Kidney (tissue), 14 donors: ENCODE results near the gene STX16. TPM values are rescaled to one million over a fixed set of nuclear protein-coding genes. Genes with fewer than 3 reads are reported as not detected.

ENCODE experiments used
- DNase-seq, 5 donors: peaks; one replicate each; pipeline ENCODE4 v3.0.0-alpha.2; 2013 to 2020
- FAIRE-seq: peaks from 2 replicates; lab custom pipeline; 2012; peaks lifted over from hg19 to GRCh38; lab: Jason Lieb, UNC
- H3K27ac ChIP-seq, 2 donors: one replicate each; pipeline ENCODE4 v1.7.0; 2013; ENCODE audit warnings: low read depth in 2 of 2, low read length in 2 of 2, inconsistent platforms in 1 of 2
- H3K27me3 ChIP-seq: one replicate; pipeline ENCODE4 v1.7.1; 2013; ENCODE audit warnings: low read length, inconsistent platforms; ENCODE audit not compliant: control insufficient read depth, insufficient read depth
- H3K36me3 ChIP-seq, 3 donors: one replicate each; pipeline versions ENCODE4 v1.7.0 to v1.7.1; 2013; ENCODE audit warnings: low read length in 3 of 3, control low read depth in 1 of 3, inconsistent platforms in 1 of 3; ENCODE audit not compliant: insufficient read depth in 3 of 3, control insufficient read depth in 2 of 3
- H3K4me1 ChIP-seq, 3 donors: one replicate each; pipeline versions ENCODE4 v1.7.0 to v1.7.1; 2013; ENCODE audit warnings: low read length in 3 of 3, inconsistent platforms in 1 of 3, low read depth in 1 of 3; ENCODE audit not compliant: control insufficient read depth in 2 of 3, insufficient read depth in 2 of 3
- H3K4me3 ChIP-seq, 3 donors: one replicate each; pipeline versions ENCODE4 v1.7.0 to v1.8.1; 2013; ENCODE audit warnings: low read length in 3 of 3, control low read depth in 1 of 3, inconsistent platforms in 1 of 3
- H3K9ac ChIP-seq, 3 donors: one replicate each; pipeline versions ENCODE4 v1.7.0 to v1.7.1; 2013; ENCODE audit warnings: low read length in 3 of 3, control low read depth in 1 of 3, inconsistent platforms in 1 of 3
- H3K9me3 ChIP-seq, 3 donors: one replicate each; pipeline versions ENCODE4 v1.7.0 to v1.7.1; 2013; ENCODE audit warnings: low read length in 3 of 3, control low read depth in 1 of 3, inconsistent platforms in 1 of 3; ENCODE audit not compliant: control insufficient read depth in 2 of 3, insufficient read depth in 1 of 3
- intact Hi-C: fragments of 100-400 bp; cut with DNase I; formaldehyde crosslinking; loops from one replicate; pipeline ENCODE4 v1.11.1; 2022
- polyA plus RNA-seq: library from polyadenylated mRNA; stranded (reverse); fragments of 350-450 nt; fragmentation: Illumina TruSeq; extraction: RNeasy Lipid Tissue Mini Kit (QIAGEN cat#74804); gene quantifications from one replicate; pipeline ENCODE4 v1.2.3, GENCODE V29; 2014; ENCODE audit warnings: low read depth, low replicate concordance; ENCODE audit not compliant: insufficient read depth
- total RNA-seq: library from RNA; stranded (reverse); fragmentation: NEBNext Ultra II Directional; extraction: Animal tissue kit (Norgen Biotek cat#: 25700); gene quantifications from one replicate; pipeline ENCODE4 v1.2.1, GENCODE V29; 2021
- TF ChIP-seq, protein P1 (sequence below): IDR thresholded peaks from 3 replicates; pipeline ENCODE4 v1.5.1; 2012; ENCODE audit warnings: mild to moderate bottlenecking, moderate library complexity, borderline replicate concordance; ENCODE audit not compliant: insufficient read depth; ENCODE audit errors: extremely low read depth
- donor health status: control.
- donor health status: control.
- donor health status: control.
- donor health status: control.
- donor health status: control.
- donor health status: DM: yes; HTN: yes; CAD: no.
- donor health status: Normal renal cell carcinoma (clear cell type).

Gene STX16
- total and polyA plus RNA-seq, 2 donors from 2014 or later, result 20.6 to 60.7 TPM

DNA sequence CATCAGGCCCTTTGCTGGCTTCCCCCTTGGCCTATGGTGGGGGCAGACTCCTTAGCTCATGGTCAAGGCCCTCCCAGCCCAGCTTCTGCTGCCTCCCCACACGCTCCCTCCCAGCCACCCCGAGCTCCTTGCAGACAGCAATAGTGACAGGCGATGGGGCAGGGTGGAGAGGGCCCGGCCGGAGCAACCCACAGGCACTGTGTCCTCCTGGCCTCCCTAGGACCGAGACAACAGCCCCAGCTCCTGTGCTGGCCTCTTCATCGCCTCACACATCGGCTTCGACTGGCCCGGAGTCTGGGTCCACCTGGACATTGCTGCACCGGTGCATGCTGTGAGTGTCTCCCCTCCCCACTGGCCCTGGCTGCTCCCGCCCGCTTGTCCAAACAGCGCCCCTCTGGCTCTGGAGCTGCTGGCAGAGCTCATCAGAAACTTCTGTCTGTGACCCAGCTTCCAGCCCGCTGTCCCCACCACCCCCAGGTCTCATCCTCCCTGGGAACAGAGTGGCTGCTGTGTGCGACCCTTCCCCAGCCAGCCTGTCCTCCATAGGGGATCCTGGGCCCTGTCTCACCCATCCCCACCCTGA is 63.3 kb downstream of the STX16 start:
- no peaks in the 10 kb centered on the region for H3K9me3 ChIP-seq
- DNase-seq (peak in 2 of 5 donors; percentile 9 to 68), FAIRE-seq (no peak)
- no peak overlapping the region for H3K4me3 ChIP-seq
- H3K4me1 ChIP-seq, result peaks cover 0 to 2% (median 0%) of the 10 kb centered on the region in 3 donors
- TF ChIP-seq, protein P1, sequence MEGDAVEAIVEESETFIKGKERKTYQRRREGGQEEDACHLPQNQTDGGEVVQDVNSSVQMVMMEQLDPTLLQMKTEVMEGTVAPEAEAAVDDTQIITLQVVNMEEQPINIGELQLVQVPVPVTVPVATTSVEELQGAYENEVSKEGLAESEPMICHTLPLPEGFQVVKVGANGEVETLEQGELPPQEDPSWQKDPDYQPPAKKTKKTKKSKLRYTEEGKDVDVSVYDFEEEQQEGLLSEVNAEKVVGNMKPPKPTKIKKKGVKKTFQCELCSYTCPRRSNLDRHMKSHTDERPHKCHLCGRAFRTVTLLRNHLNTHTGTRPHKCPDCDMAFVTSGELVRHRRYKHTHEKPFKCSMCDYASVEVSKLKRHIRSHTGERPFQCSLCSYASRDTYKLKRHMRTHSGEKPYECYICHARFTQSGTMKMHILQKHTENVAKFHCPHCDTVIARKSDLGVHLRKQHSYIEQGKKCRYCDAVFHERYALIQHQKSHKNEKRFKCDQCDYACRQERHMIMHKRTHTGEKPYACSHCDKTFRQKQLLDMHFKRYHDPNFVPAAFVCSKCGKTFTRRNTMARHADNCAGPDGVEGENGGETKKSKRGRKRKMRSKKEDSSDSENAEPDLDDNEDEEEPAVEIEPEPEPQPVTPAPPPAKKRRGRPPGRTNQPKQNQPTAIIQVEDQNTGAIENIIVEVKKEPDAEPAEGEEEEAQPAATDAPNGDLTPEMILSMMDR, result no peak
- H3K27me3 ChIP-seq, result no peaks in the 10 kb centered on the region
- no peak overlapping the region for H3K27ac ChIP-seq
- intact Hi-C loops, result no loop called here
- no peak overlapping the region for H3K9ac ChIP-seq
- peaks cover 0 to under 1% (median 0%) of the 10 kb centered on the region in 3 donors for H3K36me3 ChIP-seq

DNA sequence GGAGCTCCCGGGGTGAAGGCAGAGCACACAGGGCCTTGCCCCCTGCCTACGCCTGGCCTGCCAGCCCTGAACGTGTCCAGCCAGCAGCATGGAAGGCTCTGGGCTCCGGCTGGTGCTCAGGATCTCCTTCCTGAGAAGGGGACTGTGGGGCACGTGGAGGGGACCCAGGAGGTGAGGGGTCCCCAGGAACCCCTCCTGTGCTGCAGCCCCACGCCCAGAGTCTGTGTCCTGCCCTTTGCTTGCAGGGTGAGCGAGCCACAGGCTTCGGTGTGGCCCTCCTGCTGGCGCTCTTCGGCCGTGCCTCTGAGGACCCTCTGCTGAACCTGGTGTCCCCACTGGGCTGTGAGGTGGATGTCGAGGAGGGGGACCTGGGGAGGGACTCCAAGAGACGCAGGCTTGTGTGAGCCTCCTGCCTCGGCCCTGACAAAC is 63.9 kb downstream of the STX16 start:
- Histone ChIP-seq H3K27me3 (no peaks in the 10 kb centered on the region), H3K4me1 (peaks cover 0 to 2% (median 0%) of the 10 kb centered on the region in 3 donors), H3K36me3 (no peaks in the 10 kb centered on the region), H3K27ac (no peak overlapping the region), H3K9me3 (no peaks in the 10 kb centered on the region), H3K4me3 (no peak overlapping the region), H3K9ac (no peak overlapping the region)
- intact Hi-C loops, result no loop called here
- TF ChIP-seq, protein P1, result no peak
- DNase-seq (peak in 2 of 5 donors; percentile 47 to 65), FAIRE-seq (no peak)

DNA sequence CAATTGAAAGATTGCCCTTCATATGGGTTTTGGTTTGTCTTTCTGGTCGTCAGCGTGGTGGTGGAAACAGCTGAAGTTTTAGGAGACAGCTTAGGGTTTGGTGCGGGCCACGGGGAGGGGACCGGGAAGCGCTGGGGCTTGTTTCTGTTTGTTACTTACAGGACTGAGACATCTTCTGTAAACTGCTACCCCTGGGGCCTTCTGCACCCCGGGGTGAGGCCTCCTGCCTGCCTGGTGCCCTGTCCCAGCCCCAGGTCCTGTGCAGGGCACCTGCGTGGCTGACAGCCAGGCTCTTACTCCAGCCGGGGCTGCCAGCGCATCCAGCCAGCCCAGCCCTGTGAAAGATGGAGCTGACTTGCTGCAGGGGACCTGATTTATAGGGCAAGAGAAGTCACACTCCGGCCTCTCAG is 64.3 kb downstream of the STX16 start:
- Histone ChIP-seq H3K9ac (no peak overlapping the region), H3K4me3 (no peak overlapping the region), H3K36me3 (no peaks in the 10 kb centered on the region), H3K27ac (no peak overlapping the region), H3K4me1 (peaks cover 0 to 2% (median 0%) of the 10 kb centered on the region in 3 donors), H3K9me3 (no peaks in the 10 kb centered on the region), H3K27me3 (no peaks in the 10 kb centered on the region)
- FAIRE-seq (no peak), DNase-seq (peak in 1 of 5 donors; percentile 49)
- intact Hi-C loops, result no loop called here
- TF ChIP-seq, protein P1, result no peak
